Activated CD8-positive, alpha-beta memory T cell treated with anti-CD3 and anti-CD28 coated beads, Interleukin-2, amount 50 U/mL, for 1 hour (primary cell): ENCODE results near the gene ATP8B3.
A peak's percentile ranks its signal among the peaks of the same experiment; 100 is the strongest.

ENCODE experiments used
- DNase-seq: peaks from one replicate; pipeline ENCODE4 v3.0.0-alpha.2; 2020; ENCODE audit errors: extremely low read depth

The ATP8B3 gene

DNA sequence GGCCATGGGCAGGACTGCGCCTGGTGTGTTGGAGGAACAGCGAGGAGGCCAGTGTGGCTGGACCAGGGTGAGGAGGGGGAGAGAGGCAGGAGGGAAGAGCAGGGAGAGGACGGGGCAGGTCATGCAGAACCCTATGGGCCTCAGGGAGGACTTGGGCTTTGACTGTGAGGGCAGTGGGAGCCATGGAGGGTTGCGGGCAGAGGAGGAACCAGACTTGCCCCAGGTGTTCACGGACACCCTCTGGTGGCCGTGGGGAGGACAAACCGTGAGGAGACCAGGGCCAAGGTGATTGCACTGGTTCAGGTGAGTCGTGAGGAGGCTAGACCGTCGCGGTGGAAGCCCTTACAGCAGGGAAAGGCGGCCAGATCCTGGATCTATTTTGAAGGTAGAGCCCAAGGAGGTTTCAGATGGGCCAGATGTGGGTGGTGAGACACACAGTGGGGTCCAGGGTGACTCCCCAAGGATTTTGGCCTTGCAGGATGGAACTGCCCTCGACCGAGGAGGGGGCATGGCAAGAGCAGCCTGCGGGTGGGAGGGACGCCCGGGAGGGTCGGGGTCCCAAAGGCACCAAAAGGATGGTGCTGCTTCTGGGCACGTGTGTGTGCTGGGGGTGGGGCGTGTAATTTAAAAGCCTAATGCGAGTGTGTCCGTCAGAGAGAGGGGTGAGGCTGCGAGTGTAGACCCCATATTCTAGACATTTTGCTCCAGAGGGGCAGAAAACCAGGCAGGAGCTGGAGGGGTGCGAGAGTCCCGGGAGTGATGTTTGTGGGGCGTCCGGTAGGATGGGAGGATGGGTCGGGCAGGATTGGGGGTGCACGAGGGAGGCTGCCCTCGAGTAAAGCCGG is 39.0 kb upstream of the ATP8B3 start:
- DNase-seq, result no peak

DNA sequence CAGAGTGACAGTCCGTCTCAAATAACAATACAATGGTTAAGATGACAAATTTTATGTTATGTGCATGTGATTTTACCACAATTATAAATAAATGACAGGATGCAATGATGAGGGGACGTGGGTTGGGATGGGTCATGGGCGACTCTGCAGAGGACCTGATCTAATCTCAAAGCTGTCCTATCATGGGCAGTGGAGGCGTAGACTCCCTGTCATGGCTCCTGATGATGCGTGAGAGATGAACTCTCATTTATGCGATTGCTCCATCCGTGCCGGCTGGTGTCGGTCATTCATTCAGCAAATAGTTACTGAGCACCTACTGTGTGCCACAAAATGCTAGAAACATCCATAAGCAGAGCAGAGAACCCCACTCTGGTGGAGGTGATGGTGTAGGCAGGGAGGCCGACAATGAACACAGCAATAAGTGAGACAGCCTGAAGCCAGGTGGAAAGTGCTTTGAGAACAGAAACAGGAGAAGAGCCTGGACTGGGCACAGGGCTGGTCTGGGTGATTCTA is 37.9 kb upstream of the ATP8B3 start:
- DNase-seq, result no peak

DNA sequence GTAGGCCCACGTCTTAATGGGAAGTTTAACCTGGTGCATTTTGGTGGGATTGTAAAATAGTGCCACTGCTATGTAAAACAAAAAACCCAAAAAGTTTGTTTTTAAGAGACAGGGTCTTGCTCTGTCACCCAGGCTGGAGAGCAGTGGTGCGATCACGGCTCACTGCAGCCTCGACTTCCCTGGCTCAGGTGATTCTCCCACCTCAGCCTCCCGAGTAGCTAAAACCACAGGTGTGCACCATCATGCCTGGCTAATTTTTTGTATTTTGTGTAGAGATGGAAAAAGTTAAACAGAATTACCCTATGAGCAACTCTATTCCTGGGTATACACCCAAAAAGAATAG is 37.0 kb upstream of the ATP8B3 start:
- no peak for DNase-seq

DNA sequence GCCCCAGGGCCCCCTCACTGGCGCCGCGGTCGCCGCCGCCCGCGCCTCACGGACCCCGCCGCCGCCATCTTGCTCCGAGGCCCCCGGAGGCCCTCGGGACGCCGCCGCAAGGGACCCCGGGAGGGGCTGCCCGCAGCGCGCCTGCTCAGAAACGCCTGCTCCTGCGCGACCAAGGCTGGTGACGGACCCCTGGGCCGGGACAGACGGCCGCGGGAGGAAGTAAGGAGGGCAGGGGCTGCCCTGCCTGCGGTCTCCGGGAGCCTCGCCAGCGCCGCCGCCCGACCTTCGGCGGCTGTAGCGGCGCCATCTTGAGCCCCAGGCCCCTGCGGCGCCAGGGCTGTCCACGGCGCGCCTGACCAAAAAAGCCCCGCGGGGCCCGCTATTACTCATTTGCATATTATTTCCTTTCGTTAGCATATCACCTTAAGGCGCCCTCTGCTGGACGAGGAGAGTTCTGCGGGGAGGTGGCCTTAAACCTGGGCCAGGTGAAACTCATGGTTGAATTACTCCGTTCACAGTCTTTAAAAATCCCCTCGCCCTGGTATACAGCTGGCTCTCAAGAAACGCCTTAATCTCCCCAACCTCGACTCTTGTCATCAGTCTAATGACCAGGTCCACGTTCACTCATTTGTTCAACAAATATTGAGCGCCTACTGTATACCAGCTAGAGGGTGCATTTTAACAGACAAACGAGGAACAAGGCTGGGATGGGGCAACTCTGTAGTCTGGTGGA is 36.5 kb upstream of the ATP8B3 start, which contains the start of gene REXO1:
Gene REXO1, minus strand, starts transcription at position 85 of the 733 bp plus-strand sequence. CDS start 125 bp downstream, outside the sequence.
- peak; percentile 90 for DNase-seq

DNA sequence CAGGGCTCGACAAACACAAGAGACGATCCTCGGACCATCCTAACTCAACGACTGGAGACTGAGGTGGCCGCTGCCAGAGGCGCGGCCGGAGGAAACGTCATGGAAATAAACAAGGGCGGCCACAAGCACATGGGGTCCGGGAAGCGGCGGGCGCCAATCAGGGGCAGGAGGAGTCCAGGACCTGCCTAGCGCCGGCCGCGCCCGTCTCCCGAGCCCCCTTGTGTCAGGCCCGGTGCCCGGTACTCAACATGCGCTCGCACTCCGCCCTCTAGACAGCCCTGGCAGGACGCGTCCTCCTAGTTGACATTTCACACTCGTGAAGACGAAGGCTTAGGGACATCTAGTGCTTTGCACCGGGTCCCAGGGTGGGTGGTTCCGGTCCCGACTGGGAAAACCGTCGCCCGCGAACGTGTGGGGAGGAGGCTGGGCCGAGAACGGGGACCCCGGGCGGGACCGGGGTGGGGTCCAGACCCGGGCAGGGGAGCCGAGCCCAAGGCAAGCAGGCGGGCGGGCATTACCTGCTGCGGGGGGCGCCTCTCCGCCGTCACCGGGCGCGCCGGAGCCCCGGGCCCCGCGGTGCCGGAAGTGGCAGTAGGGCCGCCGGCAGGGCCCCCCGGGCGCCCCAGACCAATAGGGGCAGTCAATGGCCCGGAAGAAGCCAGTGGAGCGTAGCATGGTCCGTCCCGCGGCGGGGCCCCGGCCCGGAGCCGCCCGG is 35.8 kb upstream of the ATP8B3 start:
- no peak for DNase-seq

DNA sequence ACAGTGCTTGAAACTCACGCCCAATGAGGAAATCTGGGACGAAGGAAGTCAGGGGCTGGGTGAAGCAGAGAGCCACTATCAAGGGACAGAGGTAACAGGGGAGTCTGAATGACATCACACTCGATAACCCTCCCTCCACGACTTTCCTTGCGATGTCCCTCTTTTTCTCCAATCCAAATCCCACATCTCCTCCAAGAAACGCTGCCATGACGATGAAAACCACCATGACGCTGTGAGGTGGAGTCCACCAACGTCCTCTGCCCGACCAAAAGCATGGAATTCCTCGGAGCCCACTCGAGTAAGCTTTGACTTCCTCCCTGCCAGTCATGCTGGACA is 35.2 kb upstream of the ATP8B3 start:
- no peak for DNase-seq

DNA sequence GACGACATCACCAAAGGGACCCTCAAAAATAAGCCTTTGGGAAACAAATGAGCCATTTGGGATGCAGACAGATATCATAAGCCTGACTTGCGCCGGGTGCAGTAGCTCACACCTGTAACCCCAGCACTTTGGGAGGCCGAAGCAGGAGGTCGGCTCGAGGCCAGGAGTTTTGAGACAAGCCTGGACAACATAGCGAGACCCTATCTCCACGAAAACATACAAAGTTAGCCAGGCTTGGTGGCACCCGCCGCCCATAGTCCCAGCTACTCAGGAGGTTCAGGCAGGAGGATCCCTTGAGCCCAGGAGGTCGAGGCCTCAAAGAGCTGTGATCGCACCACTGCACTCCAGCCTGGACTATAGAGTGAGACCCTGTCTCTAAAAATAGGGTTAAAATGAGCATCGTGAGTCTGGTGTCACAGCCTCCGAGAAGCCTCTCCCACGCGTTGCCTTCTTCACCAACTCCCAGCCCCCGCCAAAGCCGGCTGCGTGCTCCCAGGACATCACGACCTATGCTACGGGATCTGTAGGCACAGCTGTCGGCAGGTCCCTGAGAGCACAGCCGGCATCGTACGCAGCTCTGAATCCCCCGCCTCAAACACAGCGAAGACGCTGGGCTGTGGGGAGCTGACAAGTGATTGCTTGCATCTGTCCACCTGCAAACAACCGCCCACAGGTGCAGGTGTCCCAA is 34.6 kb upstream of the ATP8B3 start:
- no peak for DNase-seq

DNA sequence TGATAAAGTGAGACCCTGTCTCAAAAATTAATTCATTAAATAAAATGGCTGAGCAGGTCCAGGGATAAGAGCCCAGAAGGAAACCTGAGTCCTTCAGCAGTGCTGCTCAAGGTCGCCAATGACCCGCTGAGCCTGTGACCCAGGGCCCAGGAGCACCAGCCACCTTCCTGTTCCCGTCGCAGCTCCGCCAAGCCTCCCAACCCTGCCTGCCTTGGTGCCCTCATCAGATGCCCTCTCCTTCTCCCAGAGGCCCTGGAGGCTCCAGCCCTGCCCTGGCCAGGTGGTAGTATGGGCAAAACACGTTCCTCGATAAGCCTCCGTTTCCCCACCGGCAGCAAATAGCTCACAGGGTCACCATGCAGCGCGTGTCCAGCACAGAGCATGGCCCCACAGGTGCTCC is 33.6 kb upstream of the ATP8B3 start:
- no peak for DNase-seq

DNA sequence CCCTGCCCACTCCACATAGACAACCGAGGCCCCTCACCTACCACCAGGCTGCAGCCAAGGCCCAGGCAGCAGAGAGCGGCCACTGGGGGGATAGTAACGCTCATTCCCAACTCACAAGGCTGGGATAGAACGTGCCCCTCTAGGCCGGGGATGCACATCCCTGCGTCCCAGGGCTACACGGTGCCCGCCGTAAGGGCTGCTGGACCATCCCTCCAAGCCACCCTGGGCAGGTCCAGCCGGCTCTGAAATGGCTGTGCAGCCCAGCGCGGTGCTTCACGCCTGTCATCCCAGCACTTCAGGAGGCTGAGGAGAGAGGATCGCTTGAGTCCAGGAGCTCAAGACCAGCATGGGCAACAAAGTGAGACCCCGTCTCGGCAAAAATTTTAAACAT is 33.0 kb upstream of the ATP8B3 start:
- DNase-seq, result no peak

DNA sequence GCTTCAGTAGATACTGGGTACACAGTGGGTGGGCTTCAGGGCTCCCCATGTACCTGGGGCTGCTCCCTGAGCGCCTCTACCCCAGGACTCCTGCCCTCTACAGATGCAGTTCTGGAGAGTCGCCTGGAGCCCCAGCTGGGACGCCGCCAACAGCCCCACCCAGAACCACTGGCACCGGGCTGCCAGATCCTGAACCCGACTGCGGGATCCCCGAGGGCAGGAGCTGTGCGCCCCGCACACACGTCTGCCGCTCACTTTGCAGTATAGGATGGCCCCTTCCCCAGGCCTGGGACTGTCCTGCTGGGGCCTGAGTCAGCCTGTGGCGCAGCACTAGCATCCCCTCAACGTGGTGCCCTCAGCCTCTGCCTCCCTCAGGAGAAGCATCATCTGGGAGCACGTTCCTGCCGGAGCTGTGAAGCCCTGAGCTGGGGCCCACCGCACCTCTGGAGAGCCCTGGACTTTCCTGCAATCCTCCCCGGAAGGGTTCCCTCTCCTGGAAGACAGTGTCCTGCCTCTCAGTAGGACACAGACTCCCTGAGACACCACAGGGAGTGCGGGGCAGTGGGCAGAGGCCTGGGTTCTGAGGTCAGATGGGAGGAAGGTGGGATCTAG is 32.5 kb upstream of the ATP8B3 start:
- no peak for DNase-seq

DNA sequence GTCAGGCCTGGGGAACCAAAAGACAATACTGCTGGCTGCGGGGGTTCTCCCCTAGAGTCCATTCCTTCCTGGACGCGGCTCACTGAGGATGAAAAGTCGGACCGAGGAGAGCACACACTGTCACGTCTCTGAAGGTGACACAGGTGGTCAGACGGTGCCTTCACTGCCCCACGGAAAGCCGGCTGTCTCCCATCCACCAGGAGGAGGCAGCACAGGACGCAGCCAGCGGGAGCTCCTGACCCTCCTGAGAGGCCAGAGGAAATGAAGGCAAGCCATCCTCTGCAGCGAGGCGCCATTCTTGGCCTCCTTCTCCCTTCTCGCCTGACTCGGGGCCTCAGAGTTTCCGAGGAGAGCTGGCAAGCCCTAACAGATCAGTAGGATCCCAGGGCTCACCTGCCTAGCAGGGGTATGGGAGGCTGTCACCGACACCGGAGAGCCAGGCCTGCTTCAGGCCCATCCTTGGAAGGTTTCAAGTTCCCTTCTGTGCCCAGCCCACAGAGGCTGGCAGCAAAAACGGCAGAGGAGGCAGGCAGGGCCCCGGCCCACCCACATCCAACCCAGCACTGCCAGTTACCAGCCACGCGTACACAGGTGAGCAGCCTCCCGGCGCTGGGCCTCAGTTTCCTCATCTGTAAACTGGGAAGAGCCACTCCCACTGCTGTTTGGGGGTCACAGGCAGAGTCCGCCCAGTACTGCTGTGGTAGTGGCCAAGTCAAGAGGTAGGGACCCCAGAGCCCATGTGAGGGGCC is 31.7 kb upstream of the ATP8B3 start:
- DNase-seq, result no peak

DNA sequence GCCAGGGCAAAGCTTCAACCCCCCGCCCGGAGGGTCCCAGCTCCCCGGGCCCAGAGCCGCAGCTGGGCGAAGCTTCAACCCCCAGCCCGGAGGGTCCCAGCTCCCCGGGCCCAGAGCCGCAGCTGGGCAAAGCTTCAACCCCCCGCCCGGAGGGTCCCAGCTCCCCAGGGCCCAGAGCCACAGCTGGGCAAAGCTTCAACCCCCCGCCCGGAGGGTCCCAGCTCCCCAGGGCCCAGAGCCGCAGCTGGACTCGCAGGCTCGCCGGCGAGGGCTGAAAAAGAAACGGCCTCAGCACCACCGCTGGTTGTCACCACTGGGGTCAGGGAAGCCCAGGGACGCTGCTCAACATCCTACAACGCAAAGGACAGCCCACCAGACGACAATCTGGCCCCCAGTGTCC is 31.0 kb upstream of the ATP8B3 start:
- no peak for DNase-seq

DNA sequence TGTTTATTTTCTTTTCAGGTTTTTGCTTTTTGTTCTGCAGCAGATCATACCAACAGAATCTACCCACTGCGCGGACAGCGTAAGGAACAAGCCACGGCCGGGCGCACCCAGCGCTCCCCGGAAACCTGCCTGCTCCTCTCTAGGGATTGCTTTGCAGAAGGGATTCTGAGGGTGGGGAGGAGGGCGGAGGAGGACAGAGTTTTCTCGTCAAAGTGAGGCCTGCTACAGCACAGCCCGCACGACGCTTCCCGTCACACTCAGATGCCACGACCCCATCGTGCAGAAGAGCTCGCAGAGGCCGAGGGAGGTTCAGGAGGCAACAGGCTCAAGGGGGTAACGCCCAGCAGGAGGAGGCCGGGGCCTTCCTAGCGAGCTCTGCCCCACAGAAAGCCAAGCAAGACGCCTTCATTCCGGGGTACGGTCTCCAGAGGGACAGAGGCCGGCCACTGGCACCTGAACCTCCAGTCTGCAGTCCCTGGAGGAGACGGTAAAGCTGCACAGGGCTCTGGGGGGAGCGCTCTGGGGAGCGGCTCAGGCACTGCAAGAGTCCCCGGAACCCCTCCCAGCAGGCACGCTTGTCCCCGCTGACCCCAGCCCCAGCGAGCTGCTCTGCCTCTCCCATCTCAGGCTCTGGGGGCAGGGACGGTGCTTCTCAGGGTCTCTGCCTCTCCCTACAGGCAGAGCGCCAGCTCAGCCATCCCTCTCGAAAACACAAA is 29.3 kb upstream of the ATP8B3 start:
- DNase-seq, result no peak

DNA sequence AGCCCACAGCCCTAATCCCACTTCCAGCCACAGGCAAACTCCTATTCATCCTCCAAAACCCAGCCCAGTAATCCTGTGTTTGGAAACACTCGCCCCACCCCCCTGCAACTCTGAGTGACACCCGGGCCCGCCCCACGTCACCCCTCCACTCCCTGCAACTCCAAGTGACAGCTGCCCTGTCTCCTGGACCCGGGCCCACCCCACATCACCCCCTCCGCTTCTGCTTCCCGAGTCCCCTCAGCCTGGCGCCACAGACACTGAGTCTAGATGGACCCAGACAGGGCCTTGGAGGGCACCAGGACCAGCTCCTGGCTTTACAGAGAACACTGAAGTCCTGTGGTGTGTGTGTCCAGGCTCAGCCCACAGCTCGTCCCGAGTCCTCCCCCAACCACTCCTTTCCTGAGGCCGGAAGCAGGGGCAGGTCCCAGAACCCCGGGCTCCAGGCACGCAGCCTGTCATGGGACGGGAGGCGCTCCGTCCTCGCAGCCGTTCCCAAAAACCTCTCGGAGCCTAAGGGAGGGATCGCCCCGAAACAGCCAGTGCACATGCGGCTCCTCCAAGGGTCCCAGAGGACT is 28.6 kb upstream of the ATP8B3 start:
- no peak for DNase-seq

DNA sequence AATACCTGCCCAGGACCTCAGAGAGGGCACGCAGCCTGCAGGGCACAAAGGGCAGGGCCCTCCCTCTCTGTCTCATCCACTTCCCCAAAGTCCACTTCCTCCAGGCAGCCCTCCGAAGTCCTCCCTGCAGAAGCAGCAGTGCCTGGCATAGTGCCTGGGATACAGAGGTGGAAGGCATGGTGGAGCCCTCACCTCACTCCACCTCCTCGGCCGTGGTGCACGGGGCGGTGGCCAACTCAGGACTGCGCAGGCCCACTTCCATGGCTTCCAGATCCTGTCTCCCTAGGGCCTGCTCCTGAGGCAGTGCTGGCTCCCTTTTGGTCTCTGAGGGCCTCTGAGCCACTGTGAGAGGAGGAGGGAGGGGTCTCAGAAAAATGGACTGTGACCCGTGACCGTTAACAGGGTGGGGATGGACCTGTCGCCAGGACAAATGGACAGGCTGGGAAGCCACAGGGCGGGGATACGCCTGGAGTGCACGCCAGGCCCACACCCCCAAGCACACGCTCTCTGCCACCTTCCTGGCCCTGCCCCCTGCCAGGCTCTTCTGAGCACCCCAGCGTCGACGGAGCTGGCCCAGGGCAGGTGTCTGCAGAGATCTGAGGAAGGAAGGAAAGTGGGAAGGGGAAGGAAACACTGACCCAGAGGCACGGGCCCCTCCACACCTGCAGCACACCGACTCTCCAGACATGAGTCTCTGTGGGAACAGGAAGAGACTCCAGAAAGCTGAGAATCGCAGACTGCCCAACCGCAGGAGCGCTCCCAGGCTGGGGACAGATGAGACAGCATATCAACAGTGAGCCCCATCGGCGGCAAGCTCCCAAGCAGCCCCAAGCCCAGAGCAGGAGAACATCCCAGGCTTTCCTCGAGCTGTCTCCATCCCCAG is 27.8 kb upstream of the ATP8B3 start:
- DNase-seq, result no peak

DNA sequence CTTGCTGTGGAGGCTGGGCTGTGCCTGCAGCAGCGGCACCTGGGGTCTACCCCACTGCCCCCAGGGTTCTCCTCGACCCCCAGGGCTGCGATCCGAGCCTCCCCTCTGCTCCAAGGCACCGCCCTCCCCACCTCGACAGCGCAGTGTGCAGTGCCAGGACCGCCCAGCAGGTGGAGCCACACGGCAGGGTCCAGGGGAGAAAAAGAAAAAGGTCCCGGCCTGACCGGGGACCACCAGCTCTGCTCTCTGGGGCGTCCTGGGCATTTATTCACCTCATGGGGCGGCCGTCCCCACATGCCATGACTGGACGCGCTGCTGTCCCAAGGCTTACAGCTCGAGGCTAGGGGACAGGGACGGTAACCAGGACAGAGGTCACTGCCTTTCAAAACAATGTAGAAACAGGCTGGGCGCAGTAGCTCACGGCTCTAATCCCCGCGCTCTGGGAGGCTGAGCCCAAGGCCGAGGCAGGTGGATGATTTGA is 25.6 kb upstream of the ATP8B3 start:
- DNase-seq, result no peak

DNA sequence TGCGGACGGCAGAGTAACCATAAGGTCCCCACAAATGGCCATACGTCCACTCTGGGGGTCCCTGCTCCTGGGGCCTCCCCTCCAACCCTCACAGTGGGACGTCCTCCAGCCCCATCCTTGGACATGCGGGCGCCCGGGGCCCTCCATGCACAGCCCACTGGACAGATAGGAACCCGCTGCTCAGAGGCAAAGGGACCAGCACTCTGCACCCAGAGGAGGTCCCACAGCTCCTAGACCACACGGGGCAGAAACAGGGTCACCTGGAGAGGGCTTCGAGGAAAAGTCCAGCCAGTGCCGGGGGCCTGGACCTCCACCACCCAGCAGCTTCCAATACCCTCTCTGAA is 25.1 kb upstream of the ATP8B3 start:
- no peak for DNase-seq

DNA sequence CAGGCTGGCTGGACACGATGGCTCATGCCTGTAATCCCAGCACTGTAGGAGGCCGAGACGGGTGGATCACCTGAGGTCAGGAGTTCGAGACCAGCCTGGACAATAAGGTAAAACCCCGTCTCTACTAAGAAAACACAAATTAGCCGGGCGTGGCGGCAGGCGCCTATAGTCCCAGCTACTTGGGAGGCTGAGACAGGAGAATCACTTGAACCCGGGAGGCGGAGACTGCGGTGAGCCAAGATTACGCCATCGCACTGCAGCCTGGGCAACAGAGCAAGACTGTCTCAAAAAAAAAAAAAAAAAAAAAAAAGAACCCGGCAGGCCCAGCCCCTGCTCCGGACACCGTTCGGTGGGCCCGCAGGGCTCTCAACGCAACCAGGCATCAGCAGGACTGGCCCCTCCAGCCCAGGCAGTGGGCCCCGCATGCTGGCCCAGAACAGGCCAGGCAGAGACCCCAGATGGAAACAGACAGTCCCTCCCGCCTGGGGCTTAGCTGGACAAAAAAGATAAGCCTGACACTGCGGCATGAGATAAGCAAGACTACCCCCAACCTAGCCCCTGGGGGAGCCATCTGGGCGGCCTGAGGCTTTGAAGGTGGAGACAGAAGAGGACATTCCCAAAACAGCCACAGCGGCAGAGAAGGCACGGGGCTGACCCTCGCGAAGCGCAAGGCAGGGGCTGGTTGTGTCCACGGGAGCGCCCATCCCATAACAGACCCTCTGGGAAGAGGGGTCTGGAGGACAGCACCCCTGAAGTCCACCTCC is 24.6 kb upstream of the ATP8B3 start:
- no peak for DNase-seq
